Measurements from ENCODE around the gene IFNGR2. TPM values are rescaled to one million over a fixed set of nuclear protein-coding genes. Genes with fewer than 3 reads are reported as not detected.

The IFNGR2 gene
- total and polyA plus RNA-seq, 2 of the 8 experiments (the other 6 are each of a cell fraction or from before 2014, with no cell fraction given), result 36.0 to 46.4 TPM

DNA sequence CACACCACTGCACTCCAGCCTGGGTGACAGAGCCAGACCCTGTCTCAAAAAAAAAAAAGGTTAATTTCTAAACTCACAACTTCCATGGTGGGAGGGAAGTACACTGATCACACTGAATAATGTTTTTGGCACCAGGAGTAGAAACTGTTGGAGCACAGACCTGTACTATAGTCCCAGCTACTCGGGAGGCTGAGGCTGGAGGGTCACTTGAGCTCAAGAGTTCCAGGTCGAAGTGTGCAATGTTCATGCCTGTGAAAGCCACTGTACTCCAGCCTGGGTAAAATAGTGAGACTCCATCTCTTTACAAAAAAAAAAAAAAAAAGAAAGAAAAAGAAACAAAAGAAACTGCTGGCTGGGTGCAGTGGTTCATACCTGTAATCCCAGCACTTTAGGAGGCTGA is 41.3 kb downstream of the IFNGR2 start:
- Histone ChIP-seq H2BK12ac (ENCODE audit: low read depth, low read length) (no peak overlapping the region), H2AK5ac (ENCODE audit: low read depth, low read length) (no peak overlapping the region), H3K27me3 (replicated peaks in 1 of 4; ENCODE audit: control insufficient read depth in 3 of 4, extremely low read depth in 1 of 4, insufficient read depth in 3 of 4, low read length in 3 of 4) (no peaks in the 10 kb centered on the region), H3K23ac (ENCODE audit: insufficient read length) (no peak overlapping the region), H2BK120ac (replicated peaks; ENCODE audit: low read depth, low read length) (no peak overlapping the region), H3K23me2 (ENCODE audit: low read depth, low read length) (no peaks in the 10 kb centered on the region), H3K9me3 (ENCODE audit: insufficient read depth in 2 of 2, low read depth in 1 of 2, low read length in 1 of 2) (no peaks in the 10 kb centered on the region), H4K8ac (ENCODE audit: extremely low read depth, insufficient read depth, low read length) (no peak overlapping the region), H3K4me3 (ENCODE audit: extremely low read depth in 1 of 4, insufficient read depth in 2 of 4, low read depth in 3 of 4, low read length in 4 of 4) (no peak overlapping the region), H3K27ac (ENCODE audit: low read depth, low read length) (no peak overlapping the region), H4K91ac (replicated peaks; ENCODE audit: insufficient read length, low read length) (no peak overlapping the region), H3K79me1 (ENCODE audit: low read depth, low read length) (no peaks in the 10 kb centered on the region), H3K14ac (ENCODE audit: insufficient read length) (no peak overlapping the region), H3K4me2 (ENCODE audit: insufficient read depth in 1 of 2, low read depth in 2 of 2, low read length in 2 of 2) (no peak overlapping the region), H3K4me1 (replicated peaks in 1 of 4; ENCODE audit: control insufficient read depth in 3 of 4, insufficient read depth in 4 of 4, low read length in 3 of 4) (no peaks in the 10 kb centered on the region), H2BK5ac (ENCODE audit: low read depth, low read length) (no peak overlapping the region), H3K79me2 (ENCODE audit: control insufficient read depth in 1 of 2, insufficient read depth in 2 of 2, low read length in 2 of 2) (no peaks in the 10 kb centered on the region), H3K18ac (ENCODE audit: extremely low read depth, low read length) (no peak overlapping the region), H3K4ac (replicated peaks; ENCODE audit: insufficient read length, low read depth, low read length) (no peak overlapping the region), H2BK20ac (ENCODE audit: low read length) (no peak overlapping the region), H4K5ac (ENCODE audit: insufficient read length, low read depth, low read length) (no peak overlapping the region), H4K20me1 (replicated peaks in 1 of 2; ENCODE audit: control insufficient read depth in 1 of 2, insufficient read depth in 2 of 2, low read length in 2 of 2) (no peaks in the 10 kb centered on the region), H3K9ac (replicated peaks in 1 of 4; ENCODE audit: extremely low read depth in 1 of 4, low read depth in 3 of 4, low read length in 3 of 4) (no peak overlapping the region), H3K56ac (replicated peaks; ENCODE audit: insufficient read length, low read depth, low read length) (no peak overlapping the region), H2AFZ (ENCODE audit: low read length) (no peak overlapping the region), H3K36me3 (ENCODE audit: control insufficient read depth in 2 of 4, insufficient read depth in 4 of 4, low read length in 3 of 4) (no peaks in the 10 kb centered on the region), H2BK15ac (ENCODE audit: low read length) (no peak overlapping the region)
- no peak for FAIRE-seq
- DNase-seq (ENCODE audit: low read depth in 1 of 2, low spot score in 2 of 2), result no peak
- POLR2A ChIA-PET (ENCODE audit: partially characterized antibody), result interaction anchor here (1.3 to 2.0 kb wide), 3 partner anchors 82 to 245 kb away, joined by 3 to 5 read pairs (median 5); no protein-coding TSS in a partner anchor
- WGBS, 2 experiments (ENCODE audit: extremely low coverage in 1 of 2, insufficient coverage in 1 of 2, insufficient read length in 1 of 2, insufficient replicate concordance in 2 of 2, low coverage in 1 of 2, low lambda C conversion rate in 2 of 2, missing lambda C conversion rate in 1 of 2), result 54% methylated on average over 2 of the region's 2 CpGs; no CpG with 5 or more reads in 1 of the 2 experiments
- CTCF ChIA-PET (ENCODE audit: partially characterized antibody), result interaction anchor here (0.6 to 4.3 kb wide), 38 partner anchors 9 to 1102 kb away, joined by 3 to 39 read pairs (median 4); partner anchors contain the start of gene TMEM50B
- TF ChIP-seq, protein P1, sequence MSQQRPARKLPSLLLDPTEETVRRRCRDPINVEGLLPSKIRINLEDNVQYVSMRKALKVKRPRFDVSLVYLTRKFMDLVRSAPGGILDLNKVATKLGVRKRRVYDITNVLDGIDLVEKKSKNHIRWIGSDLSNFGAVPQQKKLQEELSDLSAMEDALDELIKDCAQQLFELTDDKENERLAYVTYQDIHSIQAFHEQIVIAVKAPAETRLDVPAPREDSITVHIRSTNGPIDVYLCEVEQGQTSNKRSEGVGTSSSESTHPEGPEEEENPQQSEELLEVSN (IDR thresholded peaks at IDR 0.05), result no peak
- TF ChIP-seq BACH1 (IDR thresholded peaks at IDR 0.05; ENCODE audit: low read length) (no peak), GABPA (IDR thresholded peaks at IDR 0.05; ENCODE audit: borderline replicate concordance, insufficient read depth, low read length) (no peak), MAFK (IDR thresholded peaks at IDR 0.05; ENCODE audit: low read depth, low read length) (no peak), CTBP2 (IDR thresholded peaks at IDR 0.05; ENCODE audit: borderline replicate concordance, insufficient read depth, insufficient read length, low read length) (no peak), SUZ12 (IDR thresholded peaks at IDR 0.05; ENCODE audit: low read length) (no peak), HDAC6 (IDR thresholded peaks at IDR 0.05; ENCODE audit: low read depth, low read length) (no peak), EGR1 (IDR thresholded peaks at IDR 0.05; ENCODE audit: borderline replicate concordance, low read depth, low read length) (no peak), ATF3 (IDR thresholded peaks at IDR 0.05; ENCODE audit: insufficient read depth, low read depth, low read length) (no peak), NRF1 (IDR thresholded peaks at IDR 0.05; ENCODE audit: low read depth, low read length) (no peak)
- TF ChIP-seq, protein P2, sequence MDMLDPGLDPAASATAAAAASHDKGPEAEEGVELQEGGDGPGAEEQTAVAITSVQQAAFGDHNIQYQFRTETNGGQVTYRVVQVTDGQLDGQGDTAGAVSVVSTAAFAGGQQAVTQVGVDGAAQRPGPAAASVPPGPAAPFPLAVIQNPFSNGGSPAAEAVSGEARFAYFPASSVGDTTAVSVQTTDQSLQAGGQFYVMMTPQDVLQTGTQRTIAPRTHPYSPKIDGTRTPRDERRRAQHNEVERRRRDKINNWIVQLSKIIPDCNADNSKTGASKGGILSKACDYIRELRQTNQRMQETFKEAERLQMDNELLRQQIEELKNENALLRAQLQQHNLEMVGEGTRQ (IDR thresholded peaks at IDR 0.05; ENCODE audit: low read length), result no peak
